Lower lobe of right lung (tissue), 2 donors: ENCODE results near the gene CIITA. TPM values are rescaled to one million over a fixed set of nuclear protein-coding genes. Genes with fewer than 3 reads are reported as not detected.

Source experiments
- ATAC-seq, 2 donors: fragments of 200-7000 bp; cut with Tn5 transposase; one replicate each; pipeline ENCODE4 v1.9.1; 2020 to 2022; ENCODE audit warnings: mild to moderate bottlenecking in 2 of 2, moderate library complexity in 2 of 2
- DNase-seq: peaks from one replicate; pipeline ENCODE4 v3.0.0-alpha.2; 2020
- H3K27ac ChIP-seq: fragments of 200-600 bp; one replicate; pipeline ENCODE4 v1.8.0; 2022
- H3K27me3 ChIP-seq: fragments of 200-600 bp; one replicate; pipeline ENCODE4 v1.8.0; 2022; ENCODE audit warnings: low read depth
- H3K36me3 ChIP-seq: fragments of 200-600 bp; one replicate; pipeline ENCODE4 v1.8.0; 2022; ENCODE audit warnings: mild to moderate bottlenecking
- H3K4me1 ChIP-seq: fragments of 200-600 bp; one replicate; pipeline ENCODE4 v1.8.0; 2022
- H3K4me3 ChIP-seq: fragments of 200-600 bp; one replicate; pipeline ENCODE4 v1.8.0; 2022; ENCODE audit warnings: mild to moderate bottlenecking
- H3K9me3 ChIP-seq: fragments of 200-600 bp; one replicate; pipeline ENCODE4 v1.8.0; 2022
- intact Hi-C: fragments of 100-400 bp; cut with DNase I; formaldehyde crosslinking; loops from one replicate; pipeline ENCODE4 v1.11.0; 2022
- total RNA-seq: library from RNA; stranded (reverse); fragmentation: NEBNext Ultra II Directional; extraction: Animal tissue kit (Norgen Biotek cat#: 25700); gene quantifications from one replicate; pipeline ENCODE4 v1.2.1, GENCODE V29; 2021
- TF ChIP-seq, protein P1 (sequence below): fragments of 200-600 bp; IDR thresholded peaks from one replicate; pipeline ENCODE4 v1.8.0; 2022; ENCODE audit warnings: antibody characterized with exemption, mild to moderate bottlenecking
- donor health status: DM: no; HTN: yes; CAD: no; lungs with severe emphysema.

Gene CIITA
- total RNA-seq, 1 donor from 2014 or later = 119 TPM

DNA sequence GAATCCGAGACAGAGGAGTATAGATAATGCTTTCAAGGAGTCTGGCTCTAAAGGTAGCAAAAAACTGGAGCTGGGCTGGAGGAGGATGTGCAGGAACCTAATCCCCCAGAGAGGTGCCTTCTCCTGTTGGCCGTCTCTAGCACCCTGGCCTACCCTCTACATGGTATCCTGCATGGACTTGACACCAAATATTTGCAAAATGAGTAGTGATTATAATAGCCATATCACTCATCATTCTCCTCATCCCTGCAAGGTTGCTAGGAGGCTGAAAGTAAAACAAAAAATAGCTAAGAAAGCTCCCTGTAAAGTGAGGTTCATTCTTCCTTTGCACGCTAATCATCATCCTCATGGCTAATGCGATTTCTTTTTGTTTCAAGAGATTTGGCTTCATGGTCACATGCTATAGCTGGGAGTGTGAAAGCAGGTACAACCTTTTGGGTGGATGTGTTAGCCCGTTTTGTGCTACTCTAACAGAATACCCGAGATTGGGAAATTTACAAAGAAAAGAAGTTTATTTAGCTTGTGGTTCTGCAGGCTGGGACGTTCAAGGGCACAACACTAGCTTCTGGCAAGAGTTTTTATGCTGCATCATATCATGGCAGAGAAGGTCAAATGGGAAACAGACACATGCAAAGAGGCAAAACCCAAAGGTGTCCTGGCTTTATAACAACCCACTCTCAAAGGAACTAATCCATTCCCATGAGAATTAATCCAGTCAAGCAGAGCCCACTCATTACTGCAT is 27.1 kb upstream of the CIITA start:
- H3K4me3 ChIP-seq = no peak overlapping the region
- TF ChIP-seq, protein P1, sequence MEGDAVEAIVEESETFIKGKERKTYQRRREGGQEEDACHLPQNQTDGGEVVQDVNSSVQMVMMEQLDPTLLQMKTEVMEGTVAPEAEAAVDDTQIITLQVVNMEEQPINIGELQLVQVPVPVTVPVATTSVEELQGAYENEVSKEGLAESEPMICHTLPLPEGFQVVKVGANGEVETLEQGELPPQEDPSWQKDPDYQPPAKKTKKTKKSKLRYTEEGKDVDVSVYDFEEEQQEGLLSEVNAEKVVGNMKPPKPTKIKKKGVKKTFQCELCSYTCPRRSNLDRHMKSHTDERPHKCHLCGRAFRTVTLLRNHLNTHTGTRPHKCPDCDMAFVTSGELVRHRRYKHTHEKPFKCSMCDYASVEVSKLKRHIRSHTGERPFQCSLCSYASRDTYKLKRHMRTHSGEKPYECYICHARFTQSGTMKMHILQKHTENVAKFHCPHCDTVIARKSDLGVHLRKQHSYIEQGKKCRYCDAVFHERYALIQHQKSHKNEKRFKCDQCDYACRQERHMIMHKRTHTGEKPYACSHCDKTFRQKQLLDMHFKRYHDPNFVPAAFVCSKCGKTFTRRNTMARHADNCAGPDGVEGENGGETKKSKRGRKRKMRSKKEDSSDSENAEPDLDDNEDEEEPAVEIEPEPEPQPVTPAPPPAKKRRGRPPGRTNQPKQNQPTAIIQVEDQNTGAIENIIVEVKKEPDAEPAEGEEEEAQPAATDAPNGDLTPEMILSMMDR = no peak
- H3K9me3 ChIP-seq = no peaks in the 10 kb centered on the region
- peaks cover 24% of the 10 kb centered on the region for H3K4me1 ChIP-seq
- no peaks in the 10 kb centered on the region for H3K27me3 ChIP-seq
- no peak overlapping the region for H3K27ac ChIP-seq
- no peaks in the 10 kb centered on the region for H3K36me3 ChIP-seq
- DNase-seq (no peak), ATAC-seq (no peak)
- intact Hi-C loops = no loop called here

DNA sequence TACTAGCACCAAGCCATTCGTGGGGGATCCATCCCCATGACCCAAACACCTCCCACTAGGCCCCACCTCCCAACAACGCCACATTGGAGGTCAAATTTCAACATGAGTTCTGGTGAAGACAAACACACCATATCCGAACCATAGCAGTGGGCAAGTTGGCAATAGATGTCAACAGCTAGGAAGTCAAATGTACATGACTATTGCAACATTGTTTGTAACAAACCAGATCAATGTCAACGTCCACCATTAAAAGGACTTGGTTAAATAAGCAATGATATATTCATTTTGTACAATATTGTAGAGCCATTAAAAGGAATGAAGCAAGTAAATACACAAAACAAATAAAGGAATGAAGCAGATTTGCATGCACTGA is 26.5 kb upstream of the CIITA start:
- intact Hi-C loops = no loop called here
- Histone ChIP-seq H3K4me1 (peaks cover 24% of the 10 kb centered on the region), H3K27me3 (no peaks in the 10 kb centered on the region), H3K27ac (no peak overlapping the region), H3K9me3 (no peaks in the 10 kb centered on the region), H3K36me3 (no peaks in the 10 kb centered on the region), H3K4me3 (no peak overlapping the region)
- TF ChIP-seq, protein P1 = no peak
- ATAC-seq (no peak), DNase-seq (no peak)

- no peak for DNase-seq
- TF ChIP-seq, protein P1 = no peak
- Histone ChIP-seq H3K27me3 (no peaks in the 10 kb centered on the region), H3K4me1 (peaks cover 20% of the 10 kb centered on the region), H3K4me3 (no peak overlapping the region), H3K27ac (no peak overlapping the region), H3K36me3 (no peaks in the 10 kb centered on the region), H3K9me3 (no peaks in the 10 kb centered on the region)
- intact Hi-C loops = no loop called here
- no peak for ATAC-seq
These were observed 25.5 kb upstream of the CIITA start for GRCh38 chr16:10851512-10851911.

DNA sequence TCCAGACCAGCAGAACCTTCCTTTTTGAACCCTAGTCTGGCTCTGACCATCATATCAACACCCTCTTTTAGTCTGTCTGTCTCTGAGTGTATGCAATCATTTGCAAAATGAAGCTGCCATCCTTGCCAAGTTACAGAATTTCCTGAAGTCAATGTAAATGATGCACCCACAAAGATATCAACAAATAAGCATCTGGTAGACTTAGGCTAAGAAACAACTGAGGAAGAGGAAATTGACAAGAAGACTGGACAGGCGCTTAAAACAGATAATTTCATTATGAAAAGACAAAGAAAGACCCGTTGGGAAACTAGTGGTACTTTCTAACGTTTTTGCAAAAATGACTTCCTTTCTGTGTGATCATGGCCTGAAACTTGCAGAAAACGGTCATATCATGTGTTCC is 24.7 kb upstream of the CIITA start:
- no peak overlapping the region for H3K4me3 ChIP-seq
- no peaks in the 10 kb centered on the region for H3K36me3 ChIP-seq
- no peaks in the 10 kb centered on the region for H3K9me3 ChIP-seq
- no peak overlapping the region for H3K27ac ChIP-seq
- intact Hi-C loops = no loop called here
- H3K27me3 ChIP-seq = no peaks in the 10 kb centered on the region
- H3K4me1 ChIP-seq = peaks cover 13% of the 10 kb centered on the region
- ATAC-seq (no peak), DNase-seq (no peak)
- TF ChIP-seq, protein P1 = no peak

DNA sequence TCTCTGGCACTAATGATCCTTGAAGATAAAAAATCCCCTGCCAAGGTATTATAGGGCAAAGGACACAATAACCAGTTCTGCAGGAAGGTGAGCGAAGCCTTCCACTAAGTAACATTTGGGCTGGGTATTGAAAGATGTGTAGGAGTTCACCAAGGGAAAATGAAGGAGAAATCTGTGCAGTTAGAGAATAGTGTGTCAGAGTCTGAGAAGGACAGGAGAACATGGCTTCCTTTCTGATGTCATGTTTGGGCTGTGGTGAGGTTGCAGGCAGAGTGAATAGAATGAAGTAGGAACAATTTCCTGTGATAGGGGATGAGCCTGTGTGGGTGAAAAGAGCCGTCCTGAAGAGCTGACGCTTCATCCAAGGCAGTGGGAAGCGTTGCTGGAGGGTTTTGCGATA is 24.1 kb upstream of the CIITA start:
- DNase-seq = no peak
- H3K36me3 ChIP-seq = no peaks in the 10 kb centered on the region
- no peaks in the 10 kb centered on the region for H3K27me3 ChIP-seq
- ATAC-seq = no peak
- no peak overlapping the region for H3K4me3 ChIP-seq
- H3K9me3 ChIP-seq = no peaks in the 10 kb centered on the region
- TF ChIP-seq, protein P1 = no peak
- no peak overlapping the region for H3K27ac ChIP-seq
- intact Hi-C loops = no loop called here
- peaks cover 13% of the 10 kb centered on the region for H3K4me1 ChIP-seq
